ENCODE measurements around the gene CELA3A.

The CELA3A gene

GRCh38 chr1:22045604-22046228, 44.3 kb downstream of the CELA3A start:
- TF ChIP-seq EZH2phosphoT487 (conservative IDR thresholded peaks at IDR 0.05; ENCODE audit: low read length) (no peak), CTCF (IDR thresholded peaks at IDR 0.05; ENCODE audit: insufficient read depth, low read length, poor library complexity, severe bottlenecking) (no peak)
- Histone ChIP-seq H2AFZ (ENCODE audit: low read depth, low read length, severe bottlenecking) (no peak overlapping the region), H4K20me1 (ENCODE audit: low read depth, low read length) (no peaks in the 10 kb centered on the region), H3K79me2 (ENCODE audit: insufficient read depth, low read length) (no peaks in the 10 kb centered on the region), H3K9me2 (replicated peaks; ENCODE audit: insufficient read depth, low read length) (no peaks in the 10 kb centered on the region), H3K27ac (ENCODE audit: low read depth, low read length) (no peak overlapping the region), H3K36me3 (ENCODE audit: low read length) (no peaks in the 10 kb centered on the region), H3K27me3 (ENCODE audit: low read length) (no peaks in the 10 kb centered on the region), H3K4me2 (ENCODE audit: low read depth, low read length, poor library complexity, severe bottlenecking) (no peak overlapping the region), H3K9ac (ENCODE audit: low read length) (no peak overlapping the region), H3K4me3 (ENCODE audit: insufficient read depth, low read length, poor library complexity, severe bottlenecking) (no peak overlapping the region), H3F3A (ENCODE audit: insufficient read depth) (no peaks in the 10 kb centered on the region), H3K9me3 (ENCODE audit: insufficient read depth, low read length) (no peaks in the 10 kb centered on the region)

- Histone ChIP-seq H3F3A (ENCODE audit: insufficient read depth) (no peaks in the 10 kb centered on the region), H3K27me3 (ENCODE audit: low read length) (no peaks in the 10 kb centered on the region), H4K20me1 (ENCODE audit: low read depth, low read length) (peaks cover 2% of the 10 kb centered on the region; the same call in 1 of the 2 replicates), H3K36me3 (ENCODE audit: low read length) (no peaks in the 10 kb centered on the region), H3K4me2 (ENCODE audit: low read depth, low read length, poor library complexity, severe bottlenecking) (no peak overlapping the region), H3K9ac (ENCODE audit: low read length) (no peak overlapping the region), H3K4me3 (ENCODE audit: insufficient read depth, low read length, poor library complexity, severe bottlenecking) (no peak overlapping the region), H3K27ac (ENCODE audit: low read depth, low read length) (no peak overlapping the region), H3K9me2 (replicated peaks; ENCODE audit: insufficient read depth, low read length) (no peaks in the 10 kb centered on the region), H3K9me3 (ENCODE audit: insufficient read depth, low read length) (no peaks in the 10 kb centered on the region), H2AFZ (ENCODE audit: low read depth, low read length, severe bottlenecking) (no peak overlapping the region), H3K79me2 (ENCODE audit: insufficient read depth, low read length) (peaks cover 9% of the 10 kb centered on the region)
- no peak for TF ChIP-seq CTCF (IDR thresholded peaks at IDR 0.05; ENCODE audit: insufficient read depth, low read length, poor library complexity, severe bottlenecking)
- no peak for TF ChIP-seq EZH2phosphoT487 (conservative IDR thresholded peaks at IDR 0.05; ENCODE audit: low read length)
Measured at GRCh38 chr1:22048351-22049192, 47.1 kb downstream of the CELA3A start.

DNA sequence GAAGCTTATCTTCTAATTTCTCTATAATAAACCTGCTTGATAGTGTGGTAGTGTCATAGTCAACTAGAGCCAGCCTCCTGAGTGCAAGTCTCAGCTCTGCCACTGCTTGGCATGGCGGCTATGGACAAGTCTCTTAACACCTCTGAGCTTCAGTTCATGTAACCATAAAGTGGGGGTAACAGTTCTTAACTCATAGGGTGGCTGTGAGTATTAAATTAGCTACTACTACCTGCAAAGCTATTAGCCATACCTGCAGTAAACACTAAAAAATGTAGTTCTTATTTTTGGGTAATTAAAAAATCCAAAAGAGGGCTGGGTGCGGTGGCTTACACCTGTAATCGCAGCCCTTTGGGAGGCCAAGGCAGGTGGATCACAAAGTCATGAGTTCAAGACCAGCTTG, 48.9 kb downstream of the CELA3A start:
- H4K20me1 ChIP-seq (ENCODE audit: low read depth, low read length) = peaks cover 12% of the 10 kb centered on the region; the same call in 1 of the 2 replicates
- H3K27ac ChIP-seq (ENCODE audit: low read depth, low read length) = no peak overlapping the region
- no peak overlapping the region for H3K9ac ChIP-seq (ENCODE audit: low read length)
- H2AFZ ChIP-seq (ENCODE audit: low read depth, low read length, severe bottlenecking) = no peak overlapping the region
- no peaks in the 10 kb centered on the region for H3K27me3 ChIP-seq (ENCODE audit: low read length)
- peaks cover 25% of the 10 kb centered on the region for H3K79me2 ChIP-seq (ENCODE audit: insufficient read depth, low read length)
- TF ChIP-seq EZH2phosphoT487 (conservative IDR thresholded peaks at IDR 0.05; ENCODE audit: low read length) = no peak
- TF ChIP-seq CTCF (IDR thresholded peaks at IDR 0.05; ENCODE audit: insufficient read depth, low read length, poor library complexity, severe bottlenecking) = no peak
- no peaks in the 10 kb centered on the region for H3K9me2 ChIP-seq (replicated peaks; ENCODE audit: insufficient read depth, low read length)
- H3K4me3 ChIP-seq (ENCODE audit: insufficient read depth, low read length, poor library complexity, severe bottlenecking) = no peak overlapping the region
- no peaks in the 10 kb centered on the region for H3K9me3 ChIP-seq (ENCODE audit: insufficient read depth, low read length)
- H3K4me2 ChIP-seq (ENCODE audit: low read depth, low read length, poor library complexity, severe bottlenecking) = no peak overlapping the region
- H3F3A ChIP-seq (ENCODE audit: insufficient read depth) = no peaks in the 10 kb centered on the region
- H3K36me3 ChIP-seq (ENCODE audit: low read length) = no peaks in the 10 kb centered on the region
